Fibroblast of lung (primary cell): ENCODE data around the gene D2HGDH. TPM values are rescaled to one million over a fixed set of nuclear protein-coding genes. Genes with fewer than 3 reads are reported as not detected.

Experiments
- DNase-seq, 2 donors: peaks; one replicate each; pipeline versions ENCODE4 v3.0.0 to v3.0.0-alpha.2; 2010; ENCODE audit warnings: low read depth in 2 of 2
- H2AFZ ChIP-seq: 2 replicates; pipeline ENCODE4 v1.5.1; 2012; ENCODE audit warnings: low read length, control low read depth, inconsistent platforms
- H3K27ac ChIP-seq: 2 replicates; pipeline ENCODE4 v1.5.1; 2011; ENCODE audit warnings: low read length, control low read depth; ENCODE audit not compliant: insufficient read depth
- H3K27me3 ChIP-seq: 2 replicates; pipeline ENCODE4 v1.5.1; 2011; ENCODE audit warnings: mild to moderate bottlenecking, low read length; ENCODE audit not compliant: control insufficient read depth, insufficient read depth
- H3K36me3 ChIP-seq: 2 replicates; pipeline ENCODE4 v1.5.1; 2011; ENCODE audit warnings: low read length; ENCODE audit not compliant: control insufficient read depth, insufficient read depth
- H3K4me1 ChIP-seq: 2 replicates; pipeline ENCODE4 v1.5.1; 2011; ENCODE audit warnings: low read length; ENCODE audit not compliant: control insufficient read depth, insufficient read depth; ENCODE audit errors: extremely low read depth
- H3K4me2 ChIP-seq: 2 replicates; pipeline ENCODE4 v1.5.1; 2011; ENCODE audit warnings: low read length, control low read depth; ENCODE audit not compliant: insufficient read depth; ENCODE audit errors: extremely low read depth
- H3K4me3 ChIP-seq, 4 experiments: fragments of 200-600 bp in 1 of 4; sonication (generic) in 1 of 4; replicated peaks in 1 of 4; 2 replicates each; pipeline ENCODE4 v1.5.1; 2011 to 2016; ENCODE audit warnings: low read length in 4 of 4, low read depth in 3 of 4, mild to moderate bottlenecking in 3 of 4, control low read depth in 2 of 4, inconsistent platforms in 1 of 4, mixed read lengths in 1 of 4; ENCODE audit not compliant: insufficient read depth in 1 of 4; ENCODE audit errors: control extremely low read depth in 1 of 4
- H3K79me2 ChIP-seq: 2 replicates; pipeline ENCODE4 v1.5.1; 2012; ENCODE audit warnings: mild to moderate bottlenecking, low read length, inconsistent platforms; ENCODE audit not compliant: control insufficient read depth, insufficient read depth
- H3K9ac ChIP-seq: 2 replicates; pipeline ENCODE4 v1.5.1; 2011; ENCODE audit warnings: mild to moderate bottlenecking, low read length, control low read depth; ENCODE audit not compliant: insufficient read depth
- H3K9me3 ChIP-seq: 2 replicates; pipeline ENCODE4 v1.5.1; 2012; ENCODE audit warnings: low read depth, low read length; ENCODE audit not compliant: control insufficient read depth, insufficient read depth
- H4K20me1 ChIP-seq: 2 replicates; pipeline ENCODE4 v1.5.1; 2011; ENCODE audit warnings: low read length; ENCODE audit not compliant: control insufficient read depth, insufficient read depth; ENCODE audit errors: extremely low read depth
- CTCF ChIP-seq, 2 donors: IDR thresholded peaks in 1 of 2; conservative IDR thresholded peaks in 1 of 2; 1 replicate in 1 of 2; 2 replicates in 1 of 2; pipeline ENCODE4 v1.5.1; 2011 to 2012; ENCODE audit warnings: low read length in 2 of 2, control low read depth in 1 of 2, inconsistent platforms in 1 of 2, low read depth in 1 of 2, mild to moderate bottlenecking in 1 of 2
- EZH2 ChIP-seq: IDR thresholded peaks from 2 replicates; pipeline ENCODE4 v1.5.1; 2012; ENCODE audit warnings: low read length, control low read depth, mild to moderate bottlenecking; ENCODE audit errors: missing control alignments
- polyA plus RNA-seq, 2 donors: library from polyadenylated mRNA; depleted of rRNA in 1 of 2; stranded (reverse) in 1 of 2; unstranded in 1 of 2; fragments of >200 nt; gene quantifications; 2 replicates each; pipeline ENCODE4 v1.2.1, GENCODE V29; 2011 to 2012; ENCODE audit warnings: missing spikeins in 1 of 2
- total RNA-seq: library from RNA; depleted of rRNA; stranded (reverse); fragments of >200 nt; gene quantifications from 2 replicates; pipeline ENCODE4 v1.2.1, GENCODE V29; 2014

The D2HGDH gene
- total and polyA plus RNA-seq, 2 donors (not counting 1 experiment from before 2014, with no cell fraction given) = 5.7 to 28.4 TPM

DNA sequence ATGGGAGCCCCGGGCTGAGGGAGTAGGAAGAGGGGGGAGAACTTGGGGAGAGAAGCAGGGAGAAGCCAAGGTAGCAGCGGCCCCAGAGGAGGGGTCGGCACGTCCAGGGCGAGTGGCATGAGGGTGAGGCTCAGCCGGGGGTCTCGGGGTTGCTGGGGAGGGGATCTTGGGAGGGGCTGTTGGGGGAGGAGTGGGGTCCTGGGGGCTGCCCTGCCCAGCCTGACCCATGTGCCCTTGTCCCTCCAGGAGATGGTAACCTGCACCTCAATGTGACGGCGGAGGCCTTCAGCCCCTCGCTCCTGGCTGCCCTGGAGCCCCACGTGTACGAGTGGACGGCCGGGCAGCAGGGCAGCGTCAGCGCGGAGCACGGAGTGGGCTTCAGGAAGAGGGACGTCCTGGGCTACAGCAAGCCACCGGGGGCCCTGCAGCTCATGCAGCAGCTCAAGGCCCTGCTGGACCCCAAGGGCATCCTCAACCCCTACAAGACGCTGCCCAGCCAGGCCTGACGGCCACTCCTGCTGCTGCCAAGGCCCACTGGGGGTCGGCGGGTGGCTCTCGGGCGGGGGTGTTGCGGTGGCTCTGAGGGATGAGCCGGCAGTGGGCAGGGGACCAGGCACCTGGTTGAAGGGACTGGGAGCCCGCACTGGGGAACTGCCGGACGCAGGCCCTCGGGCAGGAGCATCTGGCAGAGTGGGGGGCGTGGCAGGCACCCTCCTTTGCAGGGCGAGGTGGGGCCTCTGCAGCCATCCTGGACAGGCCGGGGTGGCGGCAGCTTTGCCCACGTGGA is 33.2 kb downstream of the D2HGDH start:
- Histone ChIP-seq H3K27ac (no peak overlapping the region), H3K4me1 (no peaks in the 10 kb centered on the region), H4K20me1 (no peaks in the 10 kb centered on the region), H3K36me3 (no peaks in the 10 kb centered on the region), H3K4me2 (no peak overlapping the region), H3K4me3 (no peak overlapping the region), H3K9ac (no peak overlapping the region), H2AFZ (no peak overlapping the region), H3K9me3 (no peaks in the 10 kb centered on the region), H3K79me2 (no peaks in the 10 kb centered on the region), H3K27me3 (no peaks in the 10 kb centered on the region)
- TF ChIP-seq EZH2 = no peak
- no peak for TF ChIP-seq CTCF (conservative IDR thresholded peaks at IDR 0.05 in 1 of 2, IDR thresholded peaks at IDR 0.05 in 1 of 2; ENCODE audit: low read depth in 1 of 2, low read length in 2 of 2)
- no peak for DNase-seq

DNA sequence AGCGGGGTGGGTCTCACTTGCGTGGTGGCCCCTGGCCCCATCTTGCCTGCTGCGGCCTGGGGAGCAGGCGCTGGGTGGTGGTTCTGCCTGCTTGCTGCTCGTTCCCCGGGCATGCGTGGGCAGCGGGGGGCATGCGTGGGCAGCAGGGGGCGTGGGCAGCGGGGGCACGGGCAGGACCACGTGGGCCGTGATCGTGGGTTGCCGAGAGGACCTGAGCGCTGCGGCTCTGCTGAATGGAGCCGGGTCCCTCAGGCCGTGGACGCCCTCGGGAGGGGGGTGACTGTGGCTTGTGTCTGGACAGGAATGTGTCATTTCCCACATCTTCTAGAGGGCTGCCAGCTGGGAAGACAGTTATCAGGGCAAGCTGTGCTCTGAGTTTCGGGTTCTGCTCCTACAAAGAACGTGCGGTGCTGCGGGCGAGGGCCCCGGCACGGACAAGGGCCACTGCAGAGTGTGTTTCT is 33.9 kb downstream of the D2HGDH start:
- TF ChIP-seq CTCF (conservative IDR thresholded peaks at IDR 0.05 in 1 of 2, IDR thresholded peaks at IDR 0.05 in 1 of 2; ENCODE audit: low read depth in 1 of 2, low read length in 2 of 2) (no peak), EZH2 (no peak)
- no peak for DNase-seq
- no peaks in the 10 kb centered on the region for H3K9me3 ChIP-seq

GRCh38 chr2:241768850-241769249 is 34.4 kb downstream of the D2HGDH start:
- no peaks in the 10 kb centered on the region for H4K20me1 ChIP-seq
- H3K9me3 ChIP-seq = no peaks in the 10 kb centered on the region
- H3K4me3 ChIP-seq = no peak overlapping the region
- no peak overlapping the region for H3K9ac ChIP-seq
- no peak overlapping the region for H3K4me2 ChIP-seq
- no peaks in the 10 kb centered on the region for H3K4me1 ChIP-seq
- TF ChIP-seq EZH2 = no peak
- TF ChIP-seq CTCF (conservative IDR thresholded peaks at IDR 0.05 in 1 of 2, IDR thresholded peaks at IDR 0.05 in 1 of 2; ENCODE audit: low read depth in 1 of 2, low read length in 2 of 2) = no peak
- no peak overlapping the region for H2AFZ ChIP-seq
- H3K27me3 ChIP-seq = no peaks in the 10 kb centered on the region
- no peak overlapping the region for H3K27ac ChIP-seq
- H3K79me2 ChIP-seq = no peaks in the 10 kb centered on the region
- no peak for DNase-seq
- H3K36me3 ChIP-seq = no peaks in the 10 kb centered on the region

More for the DNA sequence above, 33.9 kb downstream of the D2HGDH start:
- H3K27ac ChIP-seq = no peak overlapping the region
- H3K79me2 ChIP-seq = no peaks in the 10 kb centered on the region
- H3K4me2 ChIP-seq = no peak overlapping the region
- no peaks in the 10 kb centered on the region for H3K27me3 ChIP-seq
- H3K4me3 ChIP-seq = no peak overlapping the region
- H3K36me3 ChIP-seq = no peaks in the 10 kb centered on the region
- H3K4me1 ChIP-seq = no peaks in the 10 kb centered on the region
- no peak overlapping the region for H2AFZ ChIP-seq
- H4K20me1 ChIP-seq = no peaks in the 10 kb centered on the region
- no peak overlapping the region for H3K9ac ChIP-seq
